Measurements from ENCODE around the gene TSHZ1.

The TSHZ1 gene

DNA sequence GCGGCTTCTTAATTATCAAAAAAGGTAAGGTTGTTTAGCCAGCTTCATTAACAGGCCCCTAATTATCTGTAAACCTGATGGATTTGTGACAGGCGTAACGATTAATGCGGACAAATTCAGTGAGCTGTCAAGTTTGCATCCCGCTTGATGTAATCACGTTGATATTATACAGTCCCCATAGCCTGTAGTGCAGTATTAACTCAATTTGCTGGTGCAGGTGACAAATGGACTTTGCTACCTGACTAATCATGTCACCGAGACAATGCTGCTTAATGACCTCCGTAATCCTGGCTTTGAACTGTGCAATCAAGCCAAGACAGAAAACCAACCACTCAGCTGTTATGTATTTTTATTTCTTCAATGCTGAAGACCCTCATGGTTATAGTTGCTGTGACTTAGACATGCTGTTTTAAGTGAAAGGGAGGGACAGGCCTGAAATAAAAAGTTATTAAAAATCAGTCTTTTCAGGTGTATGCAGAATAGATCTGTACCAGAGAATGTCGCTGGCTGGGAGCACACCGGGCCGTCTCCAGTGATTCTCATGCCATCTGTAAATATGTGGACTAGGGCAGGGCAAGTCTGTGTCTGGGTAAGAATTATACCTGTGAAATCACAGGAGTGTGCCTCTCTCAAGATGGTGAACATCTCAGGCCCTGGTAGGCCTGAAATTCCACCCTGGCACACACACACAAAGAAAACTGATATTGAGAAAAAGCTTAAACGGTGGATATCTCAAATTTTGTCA is 4.3 kb downstream of the TSHZ1 start:
- H3K4me3 ChIP-seq (ENCODE audit: low read depth, low read length) = no peak overlapping the region
- TF ChIP-seq POLR2A (IDR thresholded peaks at IDR 0.05; ENCODE audit: extremely low read depth, insufficient read length) (no peak), MYC (IDR thresholded peaks at IDR 0.05; ENCODE audit: low read depth, low read length) (no peak)
- DNase-seq (ENCODE audit: low read depth) = no peak

DNA sequence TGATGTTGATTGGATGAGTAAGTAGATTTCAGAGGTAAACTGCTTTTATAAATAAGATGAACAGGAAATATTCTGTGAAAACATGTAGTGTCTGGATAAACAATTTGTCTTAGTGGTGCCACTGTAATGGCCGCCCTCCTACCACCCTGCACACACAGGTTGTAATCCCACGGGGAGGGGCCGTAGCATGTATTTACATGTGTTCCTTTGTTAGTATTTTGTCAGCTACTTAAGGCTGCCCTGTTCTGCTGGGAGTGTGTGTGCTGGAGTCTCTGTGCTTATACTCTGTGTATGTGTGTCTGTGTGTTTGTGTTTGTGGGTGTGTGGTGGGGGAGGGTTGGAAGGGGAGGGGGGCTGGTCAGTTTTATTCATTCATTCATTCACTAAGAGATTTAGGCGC is 5.1 kb downstream of the TSHZ1 start:
- TF ChIP-seq, protein P1, sequence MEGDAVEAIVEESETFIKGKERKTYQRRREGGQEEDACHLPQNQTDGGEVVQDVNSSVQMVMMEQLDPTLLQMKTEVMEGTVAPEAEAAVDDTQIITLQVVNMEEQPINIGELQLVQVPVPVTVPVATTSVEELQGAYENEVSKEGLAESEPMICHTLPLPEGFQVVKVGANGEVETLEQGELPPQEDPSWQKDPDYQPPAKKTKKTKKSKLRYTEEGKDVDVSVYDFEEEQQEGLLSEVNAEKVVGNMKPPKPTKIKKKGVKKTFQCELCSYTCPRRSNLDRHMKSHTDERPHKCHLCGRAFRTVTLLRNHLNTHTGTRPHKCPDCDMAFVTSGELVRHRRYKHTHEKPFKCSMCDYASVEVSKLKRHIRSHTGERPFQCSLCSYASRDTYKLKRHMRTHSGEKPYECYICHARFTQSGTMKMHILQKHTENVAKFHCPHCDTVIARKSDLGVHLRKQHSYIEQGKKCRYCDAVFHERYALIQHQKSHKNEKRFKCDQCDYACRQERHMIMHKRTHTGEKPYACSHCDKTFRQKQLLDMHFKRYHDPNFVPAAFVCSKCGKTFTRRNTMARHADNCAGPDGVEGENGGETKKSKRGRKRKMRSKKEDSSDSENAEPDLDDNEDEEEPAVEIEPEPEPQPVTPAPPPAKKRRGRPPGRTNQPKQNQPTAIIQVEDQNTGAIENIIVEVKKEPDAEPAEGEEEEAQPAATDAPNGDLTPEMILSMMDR (IDR thresholded peaks at IDR 0.05; ENCODE audit: low read depth, low read length) = no peak
- TF ChIP-seq MYC (IDR thresholded peaks at IDR 0.05; ENCODE audit: low read depth, low read length) (no peak), POLR2A (IDR thresholded peaks at IDR 0.05; ENCODE audit: extremely low read depth, insufficient read length) (no peak)
- TF ChIP-seq, protein P2, sequence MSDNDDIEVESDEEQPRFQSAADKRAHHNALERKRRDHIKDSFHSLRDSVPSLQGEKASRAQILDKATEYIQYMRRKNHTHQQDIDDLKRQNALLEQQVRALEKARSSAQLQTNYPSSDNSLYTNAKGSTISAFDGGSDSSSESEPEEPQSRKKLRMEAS (IDR thresholded peaks at IDR 0.05; ENCODE audit: low read depth, low read length) = no peak

DNA sequence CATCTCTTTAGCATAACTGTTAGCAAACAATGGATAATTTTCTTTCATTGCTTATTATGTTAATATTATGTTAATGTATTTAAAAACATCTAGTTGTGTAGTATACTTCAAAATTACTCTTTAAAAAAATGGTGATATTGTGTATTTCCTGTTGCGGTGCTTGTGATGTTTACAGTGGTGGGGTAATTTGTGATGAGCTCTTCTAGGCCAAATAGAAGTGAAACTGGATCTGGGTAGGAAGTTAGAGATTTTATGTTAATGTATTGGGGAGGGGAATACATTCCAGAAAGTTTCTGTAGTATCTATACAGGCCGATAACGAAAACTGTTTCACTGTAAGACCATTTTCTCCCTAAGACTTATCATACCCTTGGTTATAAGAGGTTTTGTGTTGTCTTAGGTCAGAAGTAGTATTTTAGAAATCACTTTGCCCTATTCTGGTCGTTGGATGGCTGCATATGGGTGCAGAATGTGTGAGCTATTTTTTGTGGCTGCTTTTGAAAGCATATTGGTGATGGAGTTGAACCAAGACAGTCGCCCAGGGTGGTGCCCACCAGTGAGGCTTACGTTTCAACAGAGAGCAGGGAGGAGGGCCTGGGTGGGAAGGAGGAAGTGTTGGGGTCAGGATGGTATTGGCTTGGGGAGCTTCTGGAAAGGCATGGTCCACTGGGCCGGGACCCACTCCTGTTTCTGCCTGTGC is 5.8 kb downstream of the TSHZ1 start:
- TF ChIP-seq, protein P1 (IDR thresholded peaks at IDR 0.05; ENCODE audit: low read depth, low read length) = no peak
- TF ChIP-seq, protein P2 (IDR thresholded peaks at IDR 0.05; ENCODE audit: low read depth, low read length) = no peak
- no peak for TF ChIP-seq MYC (IDR thresholded peaks at IDR 0.05; ENCODE audit: low read depth, low read length)
- no peak for TF ChIP-seq POLR2A (IDR thresholded peaks at IDR 0.05; ENCODE audit: extremely low read depth, insufficient read length)
- H3K4me3 ChIP-seq (ENCODE audit: low read depth, low read length) = no peak overlapping the region
- no peak for DNase-seq (ENCODE audit: low read depth)

More for the DNA sequence above, 5.1 kb downstream of the TSHZ1 start:
- no peak overlapping the region for H3K4me3 ChIP-seq (ENCODE audit: low read depth, low read length)
- DNase-seq (ENCODE audit: low read depth) = no peak

DNA sequence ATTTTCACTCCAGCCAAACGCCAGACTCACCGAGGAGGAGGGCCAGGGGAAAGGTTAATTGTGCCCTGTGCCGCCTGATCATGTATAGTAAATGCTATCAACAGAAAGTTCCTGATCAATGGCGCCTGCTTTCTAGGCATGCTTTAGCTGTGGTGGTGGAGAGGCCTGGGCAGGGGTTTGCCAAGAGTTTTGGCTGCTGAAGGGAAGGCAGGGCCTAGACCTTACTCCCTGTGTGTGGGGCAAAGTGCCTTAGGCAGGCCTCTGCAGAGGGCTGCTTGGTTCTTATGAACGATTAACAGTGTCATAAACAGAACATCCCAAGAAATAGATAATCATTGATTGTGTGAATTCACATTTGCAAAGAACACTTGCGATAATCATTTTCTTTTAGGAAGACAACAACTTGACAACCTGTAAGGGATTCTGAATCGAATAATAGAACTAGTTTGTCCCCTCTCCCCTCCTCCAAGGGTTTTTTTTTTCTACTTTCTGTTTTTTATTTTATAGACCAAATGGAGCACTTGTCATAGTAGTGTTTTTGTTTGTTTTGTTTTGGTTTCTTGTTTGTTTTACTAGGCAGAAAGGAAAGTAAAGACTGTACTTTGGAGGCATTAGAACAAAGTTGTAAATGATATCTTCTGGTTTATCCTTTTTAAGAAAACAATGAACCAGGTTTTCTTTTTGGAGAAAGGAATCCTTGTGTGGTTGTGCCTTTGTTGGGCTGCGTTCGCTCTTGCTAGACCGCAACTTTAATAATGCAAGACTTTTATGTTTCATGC is 6.5 kb downstream of the TSHZ1 start:
- H3K4me3 ChIP-seq (ENCODE audit: low read depth, low read length) = no peak overlapping the region
- no peak for DNase-seq (ENCODE audit: low read depth)
- TF ChIP-seq, protein P2 (IDR thresholded peaks at IDR 0.05; ENCODE audit: low read depth, low read length) = no peak
- TF ChIP-seq POLR2A (IDR thresholded peaks at IDR 0.05; ENCODE audit: extremely low read depth, insufficient read length) (no peak), MYC (IDR thresholded peaks at IDR 0.05; ENCODE audit: low read depth, low read length) (no peak)
- TF ChIP-seq, protein P1 (IDR thresholded peaks at IDR 0.05; ENCODE audit: low read depth, low read length) = no peak

DNA sequence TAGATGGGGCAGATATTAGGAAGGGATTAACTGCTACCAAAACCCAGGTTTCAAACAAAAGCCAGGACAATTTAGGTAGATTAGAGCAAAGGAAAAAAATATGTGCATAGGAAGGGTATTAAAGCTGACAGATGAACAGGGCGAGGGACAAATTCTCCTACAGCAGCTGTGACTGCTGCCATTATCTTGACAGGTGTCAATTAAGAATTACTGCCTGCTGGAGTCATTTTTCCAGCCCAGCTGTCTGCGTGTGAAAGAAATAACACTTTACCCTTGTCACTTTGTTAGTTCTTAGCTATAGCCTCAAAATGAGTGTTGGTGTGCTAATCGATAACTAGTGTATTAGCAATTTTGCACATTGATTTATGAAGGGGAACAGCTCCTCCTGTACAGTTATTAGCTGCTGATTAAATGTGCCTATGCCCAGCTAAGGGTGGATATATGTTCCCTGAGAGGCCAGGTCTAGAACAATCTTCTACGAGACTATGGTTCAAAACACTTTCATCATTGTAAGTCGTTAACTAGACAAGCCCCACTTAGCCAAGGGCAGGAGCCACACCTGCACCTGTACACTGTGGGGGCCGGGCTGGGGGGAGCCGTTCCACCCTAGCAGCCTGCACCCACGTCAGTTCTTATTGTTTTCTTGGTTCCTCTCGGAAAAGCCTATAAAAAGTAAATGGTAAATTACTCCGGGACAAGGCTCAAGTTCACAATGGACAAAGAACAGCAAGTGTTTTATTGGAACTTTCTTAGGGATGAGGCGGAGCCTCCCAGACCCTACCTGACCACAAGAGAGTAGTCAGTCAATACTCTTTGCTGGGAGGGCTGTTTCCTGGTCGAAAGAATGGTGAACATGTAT is 7.7 kb downstream of the TSHZ1 start:
- DNase-seq (ENCODE audit: low read depth) = no peak
- H3K4me3 ChIP-seq (ENCODE audit: low read depth, low read length) = no peak overlapping the region
- TF ChIP-seq, protein P2 (IDR thresholded peaks at IDR 0.05; ENCODE audit: low read depth, low read length) = no peak
- TF ChIP-seq POLR2A (IDR thresholded peaks at IDR 0.05; ENCODE audit: extremely low read depth, insufficient read length) (no peak), MYC (IDR thresholded peaks at IDR 0.05; ENCODE audit: low read depth, low read length) (no peak)
- TF ChIP-seq, protein P1 (IDR thresholded peaks at IDR 0.05; ENCODE audit: low read depth, low read length) = no peak
